Neural progenitor cell (in vitro differentiated cells): ENCODE measurements around the gene PMCH. TPM values are rescaled to one million over a fixed set of nuclear protein-coding genes. Genes with fewer than 3 reads are reported as not detected.
"Not testable (repeated sequence)": the region's sequence is repeated elsewhere in the genome, so short reads cannot be mapped to it uniquely, and the experiment has no call there.

Source experiments
- DNase-seq: peaks from one replicate; pipeline ENCODE4 v3.0.0-alpha.2; 2016; ENCODE audit warnings: low spot score
- H2AFZ ChIP-seq: fragments of 200-600 bp; sonication (generic); replicated peaks from 2 replicates; pipeline ENCODE4 v1.6.1; 2016; ENCODE audit warnings: antibody characterized with exemption
- H3F3A ChIP-seq: fragments of 200-600 bp; sonication (generic); 2 replicates; pipeline ENCODE4 v1.6.1; 2016; ENCODE audit warnings: antibody characterized with exemption, low read depth
- H3K27ac ChIP-seq: fragments of 200-600 bp; sonication (generic); 2 replicates; pipeline ENCODE4 v1.5.1; 2016; ENCODE audit warnings: mild to moderate bottlenecking
- H3K27me3 ChIP-seq: fragments of 200-600 bp; sonication (generic); 2 replicates; pipeline ENCODE4 v1.6.1; 2016; ENCODE audit warnings: mild to moderate bottlenecking, moderate library complexity
- H3K36me3 ChIP-seq: fragments of 200-600 bp; sonication (generic); 2 replicates; pipeline ENCODE4 v1.5.1; 2016
- H3K4me1 ChIP-seq: fragments of 200-600 bp; sonication (generic); 2 replicates; pipeline ENCODE4 v1.6.1; 2016; ENCODE audit warnings: mixed run types
- H3K4me2 ChIP-seq: fragments of 200-600 bp; sonication (generic); 2 replicates; pipeline ENCODE4 v1.6.1; 2016
- H3K4me3 ChIP-seq: fragments of 200-600 bp; sonication (generic); 2 replicates; pipeline ENCODE4 v1.5.1; 2016
- H3K79me2 ChIP-seq: fragments of 200-600 bp; sonication (generic); 2 replicates; pipeline ENCODE4 v1.6.1; 2016; ENCODE audit warnings: low read depth
- H3K9ac ChIP-seq: fragments of 200-600 bp; sonication (generic); 2 replicates; pipeline ENCODE4 v1.6.1; 2016
- H3K9me3 ChIP-seq: fragments of 200-600 bp; sonication (generic); 2 replicates; pipeline ENCODE4 v1.5.1; 2016; ENCODE audit warnings: low read depth
- H4K20me1 ChIP-seq: fragments of 200-600 bp; sonication (generic); 2 replicates; pipeline ENCODE4 v1.6.1; 2016; ENCODE audit warnings: low read depth
- H3K27ac Mint-ChIP-seq: 3 replicates; pipeline ENCODE4 v1.8.0; 2021; ENCODE audit warnings: mixed read lengths
- H3K27me3 Mint-ChIP-seq: 2 replicates; pipeline ENCODE4 v1.8.0; 2022; ENCODE audit warnings: low read depth, mild to moderate bottlenecking, inconsistent platforms, moderate library complexity, mixed read lengths; ENCODE audit not compliant: insufficient read depth
- H3K36me3 Mint-ChIP-seq: 3 replicates; pipeline ENCODE4 v1.8.0; 2021; ENCODE audit warnings: mixed read lengths
- H3K4me1 Mint-ChIP-seq: 3 replicates; pipeline ENCODE4 v1.8.0; 2021; ENCODE audit warnings: mixed read lengths
- H3K4me3 Mint-ChIP-seq: 3 replicates; pipeline ENCODE4 v1.8.0; 2021; ENCODE audit warnings: mild to moderate bottlenecking, moderate library complexity, mixed read lengths
- H3K9me3 Mint-ChIP-seq: 3 replicates; pipeline ENCODE4 v1.8.0; 2020; ENCODE audit warnings: mixed read lengths
- CTCF ChIP-seq: fragments of 200-600 bp; sonication (generic); IDR thresholded peaks from 2 replicates; pipeline ENCODE4 v1.5.1; 2017; ENCODE audit warnings: antibody characterized with exemption, mild to moderate bottlenecking
- EZH2 ChIP-seq: fragments of 200-600 bp; sonication (generic); IDR thresholded peaks from 2 replicates; pipeline ENCODE4 v1.6.1; 2017; ENCODE audit warnings: antibody characterized with exemption, mild to moderate bottlenecking, moderate library complexity
- EZH2phosphoT487 ChIP-seq: fragments of 200-600 bp; sonication (generic); IDR thresholded peaks from 2 replicates; pipeline ENCODE4 v1.6.1; 2017; ENCODE audit warnings: antibody characterized with exemption
- total RNA-seq: library from RNA; depleted of rRNA; stranded (reverse); fragments of >200 nt; gene quantifications from 2 replicates; pipeline ENCODE4 v1.2.3, GENCODE V29; 2015; ENCODE audit warnings: low replicate concordance

PMCH gene
- total RNA-seq = not detected in 2 replicates

- Histone ChIP-seq H3K9me3 (no peaks in the 10 kb centered on the region), H3K9ac (no peak within 1 kb of the TSS), H3K27me3 (no peaks in the 10 kb centered on the region), H3K4me1 (no peaks in the 10 kb centered on the region), H3K79me2 (no peaks in the 10 kb centered on the region), H3K4me2 (no peak within 1 kb of the TSS), H3F3A (no peaks in the 10 kb centered on the region), H3K4me3 (no peak within 1 kb of the TSS), H3K27ac (no peak within 1 kb of the TSS), H4K20me1 (no peaks in the 10 kb centered on the region), H3K36me3 (peaks cover 6% of the 10 kb centered on the region), H2AFZ (no peak within 1 kb of the TSS)
- Mint-ChIP-seq H3K9me3 (no peaks in the 10 kb centered on the region), H3K36me3 (no peaks in the 10 kb centered on the region), H3K27ac (no peak within 1 kb of the TSS), H3K4me3 (no peak within 1 kb of the TSS), H3K27me3 (no peaks in the 10 kb centered on the region), H3K4me1 (no peaks in the 10 kb centered on the region)
- no peak for DNase-seq
- no peak for TF ChIP-seq EZH2
- no peak for TF ChIP-seq EZH2phosphoT487
- no peak for TF ChIP-seq CTCF
Observed at GRCh38 chr12:102197789-102198188, at the start of gene PMCH. PMCH (minus strand) TSS chr12:102197833; CDS start chr12:102197770, 63 bp downstream.

GRCh38 chr12:102240859-102241258 is 43.2 kb upstream of the PMCH start:
- not testable (repeated sequence) for H3K27me3 Mint-ChIP-seq, H4K20me1 ChIP-seq, H3K9ac ChIP-seq, H3K27ac ChIP-seq, DNase-seq, H3K4me1 ChIP-seq, H3K4me3 ChIP-seq, H3K9me3 ChIP-seq, H3K4me3 Mint-ChIP-seq, H3K27ac Mint-ChIP-seq, H3K4me1 Mint-ChIP-seq, H3K36me3 Mint-ChIP-seq, H3K27me3 ChIP-seq, H3K36me3 ChIP-seq, H3K79me2 ChIP-seq, H3K4me2 ChIP-seq, H3F3A ChIP-seq, H2AFZ ChIP-seq
- peaks cover 17% of the 10 kb centered on the region for H3K9me3 Mint-ChIP-seq

GRCh38 chr12:102234599-102234998 is 37.0 kb upstream of the PMCH start:
- Histone ChIP-seq H3K4me1 (no peaks in the 10 kb centered on the region), H3K9me3 (peaks cover under 1% of the 10 kb centered on the region), H3K4me2 (no peak overlapping the region), H3K27ac (no peak overlapping the region), H3K9ac (no peak overlapping the region), H2AFZ (no peak overlapping the region), H4K20me1 (no peaks in the 10 kb centered on the region), H3K27me3 (no peaks in the 10 kb centered on the region), H3F3A (no peaks in the 10 kb centered on the region), H3K4me3 (no peak overlapping the region), H3K79me2 (no peaks in the 10 kb centered on the region), H3K36me3 (no peaks in the 10 kb centered on the region)
- no peaks in the 10 kb centered on the region for H3K27me3 Mint-ChIP-seq
- TF ChIP-seq EZH2 (no peak), EZH2phosphoT487 (no peak), CTCF (no peak)
- no peak overlapping the region for H3K4me3 Mint-ChIP-seq
- no peak overlapping the region for H3K27ac Mint-ChIP-seq
- H3K36me3 Mint-ChIP-seq = no peaks in the 10 kb centered on the region
- DNase-seq = no peak
- H3K9me3 Mint-ChIP-seq = peaks cover 4% of the 10 kb centered on the region
- H3K4me1 Mint-ChIP-seq = no peaks in the 10 kb centered on the region

GRCh38 chr12:102232446-102232845 is 34.8 kb upstream of the PMCH start:
- Histone ChIP-seq H2AFZ (no peak overlapping the region), H3K4me3 (no peak overlapping the region), H4K20me1 (no peaks in the 10 kb centered on the region), H3K4me2 (no peak overlapping the region), H3K27me3 (no peaks in the 10 kb centered on the region), H3K9ac (no peak overlapping the region), H3K36me3 (no peaks in the 10 kb centered on the region), H3F3A (no peaks in the 10 kb centered on the region), H3K9me3 (no peaks in the 10 kb centered on the region), H3K4me1 (no peaks in the 10 kb centered on the region), H3K79me2 (no peaks in the 10 kb centered on the region), H3K27ac (no peak overlapping the region)
- Mint-ChIP-seq H3K9me3 (no peaks in the 10 kb centered on the region), H3K36me3 (no peaks in the 10 kb centered on the region), H3K4me3 (no peak overlapping the region), H3K4me1 (no peaks in the 10 kb centered on the region), H3K27ac (no peak overlapping the region), H3K27me3 (no peaks in the 10 kb centered on the region)
- no peak for TF ChIP-seq CTCF
- TF ChIP-seq EZH2phosphoT487 = no peak
- no peak for TF ChIP-seq EZH2
- DNase-seq = no peak
